Ascending aorta (tissue), 2 donors: Measurements from ENCODE around the gene FCRL3. TPM values are rescaled to one million over a fixed set of nuclear protein-coding genes. Genes with fewer than 3 reads are reported as not detected.

Experiments used
- DNase-seq, 2 donors: peaks; one replicate each; pipeline ENCODE4 v3.0.0-alpha.2; 2019; ENCODE audit warnings: low spot score in 2 of 2
- H3K27ac ChIP-seq, 2 donors: fragments of 200-600 bp; sonication (generic); one replicate each; pipeline ENCODE4 v1.5.1; 2016 to 2017; ENCODE audit warnings: mild to moderate bottlenecking in 1 of 2
- H3K27me3 ChIP-seq: fragments of 200-600 bp; sonication (generic); one replicate; pipeline ENCODE4 v1.5.1; 2017
- H3K36me3 ChIP-seq, 2 donors: fragments of 200-600 bp; sonication (generic); one replicate each; pipeline ENCODE4 v1.5.1; 2016
- H3K4me1 ChIP-seq, 2 donors: fragments of 200-600 bp; sonication (generic); one replicate each; pipeline ENCODE4 v1.5.1; 2016 to 2017; ENCODE audit warnings: mild to moderate bottlenecking in 1 of 2
- H3K4me3 ChIP-seq, 2 donors: fragments of 200-600 bp; sonication (generic); one replicate each; pipeline ENCODE4 v1.5.1; 2016 to 2017; ENCODE audit warnings: mild to moderate bottlenecking in 1 of 2
- H3K9me3 ChIP-seq, 2 donors: fragments of 200-600 bp; sonication (generic); one replicate each; pipeline ENCODE4 v1.5.1; 2016
- CTCF ChIP-seq, 3 experiments: fragments of 200-600 bp in 2 of 3; fragments of 450-650 bp in 1 of 3; sonication (generic) in 2 of 3; IDR thresholded peaks; one replicate each; pipeline ENCODE4 v1.5.1; 2016 to 2019; ENCODE audit warnings: antibody characterized with exemption in 3 of 3, mild to moderate bottlenecking in 1 of 3, moderate library complexity in 1 of 3
- intact Hi-C: fragments of 100-400 bp; cut with DNase I; formaldehyde crosslinking; loops from one replicate; pipeline ENCODE4 v1.15.1; 2023
- total RNA-seq: library from RNA; depleted of rRNA; stranded (reverse); fragments of >200 nt; gene quantifications from one replicate; pipeline ENCODE4 v1.1.0, GENCODE V29; 2016

FCRL3 gene
- total RNA-seq, 1 donor from 2014 or later: not detected

GRCh38 chr1:157732755-157733154 lies 32.2 kb upstream of the FCRL3 start:
- H3K9me3 ChIP-seq: no peaks in the 10 kb centered on the region
- H3K27ac ChIP-seq: no peak overlapping the region
- no peak for TF ChIP-seq CTCF (IDR thresholded peaks at IDR 0.05)
- no peaks in the 10 kb centered on the region for H3K27me3 ChIP-seq
- no peaks in the 10 kb centered on the region for H3K4me1 ChIP-seq
- no peaks in the 10 kb centered on the region for H3K36me3 ChIP-seq
- no peak for DNase-seq
- intact Hi-C loops: no loop called here
- H3K4me3 ChIP-seq: no peak overlapping the region

GRCh38 chr1:157725221-157725577 lies 24.6 kb upstream of the FCRL3 start:
- intact Hi-C loops: no loop called here
- no peaks in the 10 kb centered on the region for H3K36me3 ChIP-seq
- no peak overlapping the region for H3K27ac ChIP-seq
- no peak for TF ChIP-seq CTCF (IDR thresholded peaks at IDR 0.05)
- H3K4me3 ChIP-seq: no peak overlapping the region
- no peaks in the 10 kb centered on the region for H3K27me3 ChIP-seq
- H3K9me3 ChIP-seq: no peaks in the 10 kb centered on the region
- no peaks in the 10 kb centered on the region for H3K4me1 ChIP-seq
- no peak for DNase-seq

GRCh38 chr1:157724537-157725220 lies 24.1 kb upstream of the FCRL3 start:
- Histone ChIP-seq H3K27me3 (no peaks in the 10 kb centered on the region), H3K4me3 (no peak overlapping the region), H3K27ac (no peak overlapping the region), H3K4me1 (no peaks in the 10 kb centered on the region), H3K36me3 (no peaks in the 10 kb centered on the region), H3K9me3 (no peaks in the 10 kb centered on the region)
- DNase-seq: no peak
- intact Hi-C loops: no loop called here
- no peak for TF ChIP-seq CTCF (IDR thresholded peaks at IDR 0.05)

- DNase-seq: no peak
- Histone ChIP-seq H3K27ac (no peak overlapping the region), H3K9me3 (no peaks in the 10 kb centered on the region), H3K4me3 (no peak overlapping the region), H3K4me1 (no peaks in the 10 kb centered on the region), H3K27me3 (no peaks in the 10 kb centered on the region), H3K36me3 (no peaks in the 10 kb centered on the region)
- no peak for TF ChIP-seq CTCF (IDR thresholded peaks at IDR 0.05)
- intact Hi-C loops: no loop called here
Measured at GRCh38 chr1:157723157-157723556, 22.6 kb upstream of the FCRL3 start.

GRCh38 chr1:157721985-157722384 lies 21.4 kb upstream of the FCRL3 start:
- no peaks in the 10 kb centered on the region for H3K9me3 ChIP-seq
- H3K27ac ChIP-seq: no peak overlapping the region
- no peak for DNase-seq
- H3K36me3 ChIP-seq: no peaks in the 10 kb centered on the region
- intact Hi-C loops: no loop called here
- H3K4me1 ChIP-seq: no peaks in the 10 kb centered on the region
- H3K4me3 ChIP-seq: no peak overlapping the region
- no peaks in the 10 kb centered on the region for H3K27me3 ChIP-seq
- no peak for TF ChIP-seq CTCF (IDR thresholded peaks at IDR 0.05)

GRCh38 chr1:157715736-157716135 lies 15.2 kb upstream of the FCRL3 start:
- no peak for TF ChIP-seq CTCF (IDR thresholded peaks at IDR 0.05)
- DNase-seq: no peak
- no peak overlapping the region for H3K27ac ChIP-seq
- H3K4me3 ChIP-seq: no peak overlapping the region
- H3K36me3 ChIP-seq: no peaks in the 10 kb centered on the region
- H3K27me3 ChIP-seq: no peaks in the 10 kb centered on the region
- H3K9me3 ChIP-seq: no peaks in the 10 kb centered on the region
- intact Hi-C loops: no loop called here
- H3K4me1 ChIP-seq: no peaks in the 10 kb centered on the region
